Esophagus (tissue), 2 donors: ENCODE results near the gene FGD6. TPM values are rescaled to one million over a fixed set of nuclear protein-coding genes. Genes with fewer than 3 reads are reported as not detected.

Experiments
- H3K27ac ChIP-seq, 2 donors: one replicate each; pipeline ENCODE4 v1.5.1; 2013; ENCODE audit warnings: low read depth in 2 of 2, mild to moderate bottlenecking in 2 of 2, inconsistent platforms in 1 of 2, low read length in 1 of 2, moderate library complexity in 1 of 2
- H3K27me3 ChIP-seq, 2 donors: one replicate each; pipeline ENCODE4 v1.6.1; 2013; ENCODE audit warnings: low read length in 2 of 2, control low read depth in 1 of 2, mild to moderate bottlenecking in 1 of 2; ENCODE audit not compliant: insufficient read depth in 2 of 2, control insufficient read depth in 1 of 2
- H3K36me3 ChIP-seq, 2 donors: one replicate each; pipeline ENCODE4 v1.6.1; 2013; ENCODE audit warnings: low read length in 1 of 2; ENCODE audit not compliant: control insufficient read depth in 2 of 2, insufficient read depth in 2 of 2
- H3K4me1 ChIP-seq, 2 donors: one replicate each; pipeline ENCODE4 v1.6.1; 2013; ENCODE audit warnings: low read length in 1 of 2; ENCODE audit not compliant: control insufficient read depth in 2 of 2, insufficient read depth in 2 of 2
- H3K4me3 ChIP-seq, 2 donors: one replicate each; pipeline ENCODE4 v1.5.1; 2013; ENCODE audit warnings: low read length in 2 of 2, mild to moderate bottlenecking in 2 of 2, low read depth in 1 of 2, moderate library complexity in 1 of 2
- H3K9me3 ChIP-seq, 2 donors: one replicate each; pipeline ENCODE4 v1.6.1; 2013; ENCODE audit warnings: mild to moderate bottlenecking in 2 of 2, low read depth in 1 of 2, low read length in 1 of 2, moderate library complexity in 1 of 2; ENCODE audit not compliant: control insufficient read depth in 2 of 2, insufficient read depth in 1 of 2
- WGBS, 2 donors: extraction: QIAGEN DNeasy Blood & Tissue Kit; methylation state at CpG; one replicate each; pipeline ENCODE4 v1.1.7; 2013; 5-methylcytosine and 5-hydroxymethylcytosine counted together
- polyA plus RNA-seq, 2 donors: library from polyadenylated mRNA; stranded (reverse); fragments of 200-250 nt; gene quantifications; one replicate each; pipeline ENCODE4 v1.2.3, GENCODE V29; 2013
- donor health status: healthy with polysubstance abuse.
- donor health status: Bipolar disorder and iron deficiency.

Gene FGD6
- polyA plus RNA-seq, 2 donors = 2.2 to 2.3 TPM

GRCh38 chr12:95187865-95188415 is 29.3 kb downstream of the FGD6 start:
- no peak overlapping the region for H3K4me3 ChIP-seq
- H3K36me3 ChIP-seq = no peaks in the 10 kb centered on the region
- WGBS, 2 donors = 71 to 84% methylated on average over 5 of the region's 5 CpGs
- no peaks in the 10 kb centered on the region for H3K9me3 ChIP-seq
- H3K27me3 ChIP-seq = no peaks in the 10 kb centered on the region
- no peak overlapping the region for H3K27ac ChIP-seq
- H3K4me1 ChIP-seq = peaks cover 0 to 3% of the 10 kb centered on the region in 2 donors

DNA sequence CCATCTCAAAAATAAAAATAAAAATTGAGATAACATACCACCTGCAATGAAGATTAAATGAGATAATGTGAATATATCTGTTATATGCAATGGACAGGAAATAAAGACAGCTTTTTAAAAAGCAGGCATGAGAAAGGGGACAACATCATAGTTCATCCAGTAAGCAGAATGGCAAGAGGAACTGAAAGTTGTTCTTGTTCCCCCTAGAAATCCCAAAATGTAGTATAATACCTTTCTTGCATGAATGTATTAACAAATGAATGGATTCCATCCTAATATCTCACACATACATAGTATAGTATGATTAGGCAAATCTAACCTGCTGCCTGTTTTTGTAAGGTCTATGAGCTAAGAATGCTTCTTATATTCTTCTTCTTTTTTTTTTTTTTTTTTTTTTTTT is 31.4 kb downstream of the FGD6 start:
- Histone ChIP-seq H3K4me3 (no peak overlapping the region), H3K4me1 (peaks cover 0 to 4% of the 10 kb centered on the region in 2 donors), H3K27ac (no peak overlapping the region), H3K27me3 (no peaks in the 10 kb centered on the region), H3K9me3 (no peaks in the 10 kb centered on the region), H3K36me3 (no peaks in the 10 kb centered on the region)

DNA sequence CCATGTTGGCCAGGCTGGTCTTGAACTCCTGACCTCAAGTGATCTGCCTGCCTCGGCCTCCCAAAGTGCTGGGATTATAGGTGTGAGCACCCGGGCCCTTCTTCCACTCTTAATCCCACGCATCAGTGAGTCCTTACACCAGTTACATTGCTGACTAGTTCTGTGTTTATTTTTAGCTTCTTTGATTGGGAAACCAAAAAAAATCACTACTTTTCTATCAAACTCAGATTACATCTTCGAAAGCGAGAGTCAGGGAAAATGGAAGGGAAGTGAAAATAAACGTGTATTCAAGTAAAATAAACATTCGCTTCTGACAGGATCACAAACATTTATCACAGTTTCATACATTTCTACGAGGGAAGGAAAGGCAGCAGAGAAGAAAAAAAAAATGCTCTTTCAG is 32.2 kb downstream of the FGD6 start:
- no peak overlapping the region for H3K27ac ChIP-seq
- no peaks in the 10 kb centered on the region for H3K36me3 ChIP-seq
- H3K27me3 ChIP-seq = no peaks in the 10 kb centered on the region
- no peak overlapping the region for H3K4me3 ChIP-seq
- 86 to 87% methylated on average over 8 of the region's 8 CpGs for WGBS, 2 donors
- H3K9me3 ChIP-seq = no peaks in the 10 kb centered on the region
- H3K4me1 ChIP-seq = peaks cover 0 to 4% of the 10 kb centered on the region in 2 donors

DNA sequence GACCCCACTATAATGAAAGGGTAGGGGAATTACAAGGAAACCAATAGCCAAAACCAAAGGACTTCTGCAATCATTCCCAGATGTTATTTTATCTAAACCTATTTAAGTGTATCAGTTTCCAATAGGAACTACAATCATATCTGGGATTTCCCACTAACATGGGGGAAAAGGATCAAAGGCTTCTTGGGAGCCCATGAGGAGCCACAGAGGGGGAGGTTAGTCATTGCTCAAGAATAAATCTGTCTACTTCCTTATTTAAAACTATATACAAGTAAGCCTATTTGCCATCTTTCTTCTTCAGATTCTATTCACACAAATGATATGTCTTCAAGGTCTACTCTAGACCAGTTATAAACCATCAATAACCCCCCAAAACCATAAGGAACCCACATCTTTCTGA is 33.1 kb downstream of the FGD6 start:
- no peaks in the 10 kb centered on the region for H3K27me3 ChIP-seq
- H3K27ac ChIP-seq = no peak overlapping the region
- peaks cover 0 to 4% of the 10 kb centered on the region in 2 donors for H3K4me1 ChIP-seq
- H3K4me3 ChIP-seq = no peak overlapping the region
- H3K9me3 ChIP-seq = no peaks in the 10 kb centered on the region
- no peaks in the 10 kb centered on the region for H3K36me3 ChIP-seq

- Histone ChIP-seq H3K27ac (peak overlapping the region in 1 of 2 donors; percentile 41), H3K9me3 (no peaks in the 10 kb centered on the region), H3K36me3 (no peaks in the 10 kb centered on the region), H3K4me3 (no peak overlapping the region), H3K27me3 (no peaks in the 10 kb centered on the region), H3K4me1 (peaks cover 0 to 4% of the 10 kb centered on the region in 2 donors)
- WGBS, 2 donors = 63 to 77% methylated on average over 5 of the region's 5 CpGs
These were observed 34.3 kb downstream of the FGD6 start for GRCh38 chr12:95182868-95183415.

DNA sequence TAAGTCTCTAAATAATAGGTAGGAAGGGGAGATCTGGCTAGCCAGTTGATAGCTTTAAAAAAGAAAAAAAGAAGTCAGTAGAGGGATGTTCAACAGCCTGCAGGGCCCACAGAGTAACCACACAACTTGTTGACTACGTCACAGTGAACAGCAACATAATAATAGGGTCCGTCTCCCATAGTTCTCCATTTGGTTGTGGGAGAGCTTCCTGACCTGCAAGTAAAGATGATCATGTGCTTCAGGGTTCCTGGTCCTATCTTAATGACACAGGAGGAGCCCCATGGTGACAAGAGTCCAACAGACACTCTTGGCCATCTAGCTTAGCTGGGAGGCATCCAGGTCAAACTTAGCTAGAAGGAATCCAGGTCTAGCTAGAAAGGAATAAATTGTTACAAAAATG is 36.2 kb downstream of the FGD6 start:
- Histone ChIP-seq H3K27me3 (no peaks in the 10 kb centered on the region), H3K4me1 (peaks cover 0 to 4% of the 10 kb centered on the region in 2 donors), H3K4me3 (no peak overlapping the region), H3K9me3 (no peaks in the 10 kb centered on the region), H3K36me3 (no peaks in the 10 kb centered on the region), H3K27ac (no peak overlapping the region)
- 89 to 90% methylated on average over 2 of the region's 2 CpGs for WGBS, 2 donors

- Histone ChIP-seq H3K9me3 (no peaks in the 10 kb centered on the region), H3K4me3 (no peak overlapping the region), H3K27ac (no peak overlapping the region), H3K36me3 (no peaks in the 10 kb centered on the region), H3K4me1 (peaks cover under 1 to 4% of the 10 kb centered on the region in 2 donors), H3K27me3 (no peaks in the 10 kb centered on the region)
- 74% methylated on average over 5 of the region's 5 CpGs for WGBS, 2 donors
These were observed 38.3 kb downstream of the FGD6 start for GRCh38 chr12:95179011-95179410.

DNA sequence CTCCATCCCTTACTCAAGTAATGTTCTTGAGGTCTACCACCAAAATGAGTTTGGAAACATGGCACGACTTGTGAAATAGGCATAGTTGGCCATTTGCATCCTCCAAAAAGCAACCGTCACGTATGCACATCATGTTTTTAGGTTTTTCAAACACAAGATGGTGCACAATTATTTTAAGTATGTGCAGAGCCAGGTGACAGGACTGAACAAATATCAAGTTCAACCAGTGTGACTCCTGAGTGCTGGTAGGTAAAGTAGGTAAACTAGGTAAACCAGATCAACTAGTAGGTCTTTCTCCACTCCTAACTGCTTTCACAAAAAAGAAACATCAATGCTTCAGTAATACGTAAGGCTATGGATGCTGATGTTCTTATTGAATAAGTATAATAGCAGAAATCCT is 39.1 kb downstream of the FGD6 start:
- no peak overlapping the region for H3K4me3 ChIP-seq
- no peaks in the 10 kb centered on the region for H3K9me3 ChIP-seq

DNA sequence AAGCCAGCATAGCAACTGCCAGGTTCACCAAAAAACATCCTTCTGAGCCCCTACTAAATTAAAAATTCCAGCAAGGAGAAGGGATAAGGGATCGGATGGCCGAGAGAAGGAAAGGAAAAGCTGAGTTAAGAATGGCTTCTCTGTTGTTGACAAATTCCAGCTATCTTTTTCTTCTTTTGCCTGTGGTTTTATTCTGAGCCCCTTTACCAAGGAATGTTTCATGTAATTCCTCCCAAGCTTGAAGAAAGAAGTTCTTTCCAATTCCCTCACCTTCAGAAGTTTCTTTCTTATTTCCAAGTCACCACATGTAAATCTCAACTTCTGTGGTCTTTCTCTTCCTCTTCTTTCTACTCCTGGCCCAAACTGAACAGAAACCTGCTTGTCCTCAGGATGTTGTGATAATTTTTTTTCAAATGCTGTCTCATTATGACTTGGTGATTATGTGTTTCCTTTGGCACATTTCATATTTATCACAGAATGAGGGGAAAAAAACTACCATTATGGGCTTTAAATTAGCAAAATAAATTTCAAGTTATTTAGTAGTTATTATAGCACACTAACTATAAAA is 40.0 kb downstream of the FGD6 start:
- H3K4me3 ChIP-seq = no peak overlapping the region
- H3K27ac ChIP-seq = no peak overlapping the region
- H3K4me1 ChIP-seq = peaks cover 0 to 3% of the 10 kb centered on the region in 2 donors
- no peaks in the 10 kb centered on the region for H3K27me3 ChIP-seq
- 89 to 92% methylated on average over 2 of the region's 2 CpGs for WGBS, 2 donors
- H3K9me3 ChIP-seq = no peaks in the 10 kb centered on the region
- H3K36me3 ChIP-seq = no peaks in the 10 kb centered on the region

More for the DNA sequence above, 39.1 kb downstream of the FGD6 start:
- WGBS, 2 donors = 76 to 78% methylated on average over 4 of the region's 4 CpGs
- Histone ChIP-seq H3K36me3 (no peaks in the 10 kb centered on the region), H3K27ac (no peak overlapping the region), H3K4me1 (peaks cover 3% of the 10 kb centered on the region in 2 donors), H3K27me3 (no peaks in the 10 kb centered on the region)
